Testis (tissue), 3 donors: ENCODE measurements around the gene KIAA1755. TPM values are rescaled to one million over a fixed set of nuclear protein-coding genes. Genes with fewer than 3 reads are reported as not detected.

Source experiments
- DNase-seq: peaks from one replicate; pipeline ENCODE4 v3.0.0-alpha.2; 2019
- H3K27ac ChIP-seq, 2 donors: fragments of 200-600 bp; sonication (generic); one replicate each; pipeline ENCODE4 v1.5.1; 2019
- H3K27me3 ChIP-seq: fragments of 200-600 bp; sonication (generic); one replicate; pipeline ENCODE4 v1.5.1; 2019
- H3K36me3 ChIP-seq: fragments of 200-600 bp; sonication (generic); one replicate; pipeline ENCODE4 v1.5.1; 2017; ENCODE audit warnings: low read depth; ENCODE audit errors: missing control alignments
- H3K4me1 ChIP-seq: fragments of 200-600 bp; sonication (generic); one replicate; pipeline ENCODE4 v1.5.1; 2019
- H3K4me3 ChIP-seq, 2 donors: fragments of 200-600 bp; sonication (generic); one replicate each; pipeline ENCODE4 v1.5.1; 2017 to 2019
- H3K9me3 ChIP-seq: fragments of 200-600 bp; sonication (generic); one replicate; pipeline ENCODE4 v1.5.1; 2017
- POLR2A ChIP-seq: fragments of 450-650 bp; IDR thresholded peaks from one replicate; pipeline ENCODE4 v1.6.1; 2017; ENCODE audit warnings: antibody characterized with exemption, mild to moderate bottlenecking, moderate library complexity
- WGBS, 2 donors: methylation state at CpG; one replicate each; pipeline ENCODE4 v1.1.5; 2018; 5-methylcytosine and 5-hydroxymethylcytosine counted together
- intact Hi-C: fragments of 100-400 bp; cut with DNase I; formaldehyde crosslinking; loops from one replicate; pipeline ENCODE4 v1.15.1; 2023; ENCODE audit warnings: low total_unique reads
- polyA plus RNA-seq: library from polyadenylated mRNA; stranded (reverse); fragments of 350-450 nt; fragmentation: Illumina TruSeq; extraction: RNeasy Lipid Tissue Mini Kit (QIAGEN cat#74804); gene quantifications from one replicate; pipeline ENCODE4 v1.2.3, GENCODE V29; 2014; ENCODE audit warnings: low read depth, low replicate concordance; ENCODE audit not compliant: insufficient read depth
- total RNA-seq, 2 donors: library from RNA; depleted of rRNA; stranded (reverse); fragments of >200 nt; gene quantifications; one replicate each; pipeline ENCODE4 v1.2.3, GENCODE V29; 2016
- TF ChIP-seq, protein P1 (sequence below), 3 experiments: fragments of 450-650 bp in 2 of 3; fragments of 200-600 bp in 1 of 3; sonication (generic) in 1 of 3; IDR thresholded peaks; one replicate each; pipeline ENCODE4 v1.5.1; 2016 to 2019; ENCODE audit warnings: antibody characterized with exemption in 3 of 3, mild to moderate bottlenecking in 2 of 3, moderate library complexity in 1 of 3

Gene KIAA1755
- total and polyA plus RNA-seq, 3 donors from 2014 or later = 5.2 to 9.6 (median 7.6) TPM

DNA sequence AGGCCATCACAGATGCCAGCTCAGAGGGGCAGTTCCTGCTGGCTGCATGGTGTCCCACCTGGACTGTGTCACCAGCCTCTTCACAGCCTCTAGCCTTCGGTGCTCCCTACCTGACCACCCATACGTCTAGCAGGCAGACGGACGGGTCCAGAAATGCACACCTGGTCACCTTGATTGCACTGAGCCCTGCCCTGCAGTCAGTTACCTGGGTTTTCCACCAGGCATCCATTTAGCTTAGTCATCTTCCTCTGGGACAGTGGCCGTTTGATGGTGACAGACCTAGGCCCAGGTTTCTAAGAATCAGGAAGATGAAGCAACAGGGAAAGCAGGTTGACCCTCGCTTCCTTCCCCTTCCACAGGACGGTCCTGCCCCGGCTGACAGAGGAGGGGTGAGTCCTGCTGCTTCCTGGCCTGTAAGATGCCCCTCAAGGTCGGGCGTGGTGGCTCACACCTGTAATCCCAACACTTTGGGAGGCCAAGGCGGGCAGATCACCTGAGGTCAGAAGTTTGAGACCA lies 33.6 kb upstream of the KIAA1755 start:
- Histone ChIP-seq H3K4me3 (no peak overlapping the region), H3K27me3 (no peaks in the 10 kb centered on the region), H3K36me3 (no peaks in the 10 kb centered on the region), H3K4me1 (peaks cover 5% of the 10 kb centered on the region), H3K9me3 (no peaks in the 10 kb centered on the region), H3K27ac (no peak overlapping the region)
- WGBS, 2 donors = 91 to 98% methylated on average over 9 to 11 of the region's 11 CpGs
- no peak for DNase-seq
- TF ChIP-seq, protein P1, sequence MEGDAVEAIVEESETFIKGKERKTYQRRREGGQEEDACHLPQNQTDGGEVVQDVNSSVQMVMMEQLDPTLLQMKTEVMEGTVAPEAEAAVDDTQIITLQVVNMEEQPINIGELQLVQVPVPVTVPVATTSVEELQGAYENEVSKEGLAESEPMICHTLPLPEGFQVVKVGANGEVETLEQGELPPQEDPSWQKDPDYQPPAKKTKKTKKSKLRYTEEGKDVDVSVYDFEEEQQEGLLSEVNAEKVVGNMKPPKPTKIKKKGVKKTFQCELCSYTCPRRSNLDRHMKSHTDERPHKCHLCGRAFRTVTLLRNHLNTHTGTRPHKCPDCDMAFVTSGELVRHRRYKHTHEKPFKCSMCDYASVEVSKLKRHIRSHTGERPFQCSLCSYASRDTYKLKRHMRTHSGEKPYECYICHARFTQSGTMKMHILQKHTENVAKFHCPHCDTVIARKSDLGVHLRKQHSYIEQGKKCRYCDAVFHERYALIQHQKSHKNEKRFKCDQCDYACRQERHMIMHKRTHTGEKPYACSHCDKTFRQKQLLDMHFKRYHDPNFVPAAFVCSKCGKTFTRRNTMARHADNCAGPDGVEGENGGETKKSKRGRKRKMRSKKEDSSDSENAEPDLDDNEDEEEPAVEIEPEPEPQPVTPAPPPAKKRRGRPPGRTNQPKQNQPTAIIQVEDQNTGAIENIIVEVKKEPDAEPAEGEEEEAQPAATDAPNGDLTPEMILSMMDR (IDR thresholded peaks at IDR 0.05) = no peak
- no peak for TF ChIP-seq POLR2A
- intact Hi-C loops = no loop called here

DNA sequence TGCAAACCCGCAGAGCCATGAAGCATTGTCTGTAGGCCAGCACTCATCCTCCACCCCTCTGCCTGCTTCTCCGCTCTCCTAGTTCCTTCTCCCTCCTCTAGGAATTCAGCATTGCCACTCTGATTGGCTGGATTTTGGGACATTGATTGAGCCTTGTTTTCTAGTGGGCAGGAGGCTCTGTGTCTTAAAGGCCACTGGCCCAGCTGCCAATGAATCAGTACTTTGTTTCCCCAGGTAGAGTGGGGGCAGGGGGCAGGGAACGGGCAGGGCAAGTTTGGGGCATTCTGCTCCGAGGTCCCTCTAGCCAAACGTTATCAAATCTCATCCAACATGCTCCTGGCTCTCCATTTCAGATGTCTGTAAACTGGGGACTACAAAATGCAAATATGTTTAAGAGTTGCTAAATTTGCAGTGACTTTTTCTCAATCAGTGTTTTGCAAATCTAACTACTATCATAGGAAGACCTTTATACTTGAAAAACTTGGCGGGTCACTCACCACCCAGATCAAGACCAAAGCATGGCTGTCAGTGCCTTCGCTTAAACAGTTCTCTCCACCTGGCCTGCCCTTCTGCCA lies 33.0 kb upstream of the KIAA1755 start:
- H3K9me3 ChIP-seq = no peaks in the 10 kb centered on the region
- intact Hi-C loops = no loop called here
- no peak for DNase-seq
- 70 to 81% methylated on average over 7 of the region's 7 CpGs for WGBS, 2 donors
- H3K36me3 ChIP-seq = no peaks in the 10 kb centered on the region
- no peak overlapping the region for H3K27ac ChIP-seq
- no peak overlapping the region for H3K4me3 ChIP-seq
- no peak for TF ChIP-seq POLR2A
- TF ChIP-seq, protein P1 (IDR thresholded peaks at IDR 0.05) = no peak
- no peaks in the 10 kb centered on the region for H3K27me3 ChIP-seq
- H3K4me1 ChIP-seq = peaks cover 2% of the 10 kb centered on the region

DNA sequence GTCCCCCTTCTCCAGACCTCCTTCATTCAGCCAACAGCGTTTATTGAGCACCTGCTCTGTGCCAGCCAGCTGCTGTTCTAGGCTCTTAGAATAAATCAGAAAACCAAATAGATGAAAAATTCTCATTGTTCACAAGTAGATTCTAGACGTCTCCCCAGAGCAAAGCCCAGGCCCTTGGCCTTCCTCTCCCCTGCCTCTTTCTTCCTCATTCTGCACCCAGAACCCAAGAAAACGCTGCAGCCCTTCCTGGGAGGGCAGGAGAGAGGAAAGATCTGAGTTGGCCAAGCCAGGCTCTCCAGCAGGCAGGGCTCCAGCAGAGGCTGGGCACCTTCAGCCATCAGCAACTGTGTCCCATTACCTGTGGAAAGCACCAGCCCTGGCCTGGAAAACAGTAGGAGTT lies 31.4 kb upstream of the KIAA1755 start:
- DNase-seq = no peak
- WGBS, 2 donors = 64 to 78% methylated on average over 3 of the region's 3 CpGs
- TF ChIP-seq, protein P1 (IDR thresholded peaks at IDR 0.05) = no peak
- no peak for TF ChIP-seq POLR2A
- H3K27me3 ChIP-seq = no peaks in the 10 kb centered on the region
- no peak overlapping the region for H3K27ac ChIP-seq
- intact Hi-C loops = no loop called here
- H3K4me1 ChIP-seq = peaks cover 9% of the 10 kb centered on the region
- no peaks in the 10 kb centered on the region for H3K9me3 ChIP-seq
- no peaks in the 10 kb centered on the region for H3K36me3 ChIP-seq
- no peak overlapping the region for H3K4me3 ChIP-seq

DNA sequence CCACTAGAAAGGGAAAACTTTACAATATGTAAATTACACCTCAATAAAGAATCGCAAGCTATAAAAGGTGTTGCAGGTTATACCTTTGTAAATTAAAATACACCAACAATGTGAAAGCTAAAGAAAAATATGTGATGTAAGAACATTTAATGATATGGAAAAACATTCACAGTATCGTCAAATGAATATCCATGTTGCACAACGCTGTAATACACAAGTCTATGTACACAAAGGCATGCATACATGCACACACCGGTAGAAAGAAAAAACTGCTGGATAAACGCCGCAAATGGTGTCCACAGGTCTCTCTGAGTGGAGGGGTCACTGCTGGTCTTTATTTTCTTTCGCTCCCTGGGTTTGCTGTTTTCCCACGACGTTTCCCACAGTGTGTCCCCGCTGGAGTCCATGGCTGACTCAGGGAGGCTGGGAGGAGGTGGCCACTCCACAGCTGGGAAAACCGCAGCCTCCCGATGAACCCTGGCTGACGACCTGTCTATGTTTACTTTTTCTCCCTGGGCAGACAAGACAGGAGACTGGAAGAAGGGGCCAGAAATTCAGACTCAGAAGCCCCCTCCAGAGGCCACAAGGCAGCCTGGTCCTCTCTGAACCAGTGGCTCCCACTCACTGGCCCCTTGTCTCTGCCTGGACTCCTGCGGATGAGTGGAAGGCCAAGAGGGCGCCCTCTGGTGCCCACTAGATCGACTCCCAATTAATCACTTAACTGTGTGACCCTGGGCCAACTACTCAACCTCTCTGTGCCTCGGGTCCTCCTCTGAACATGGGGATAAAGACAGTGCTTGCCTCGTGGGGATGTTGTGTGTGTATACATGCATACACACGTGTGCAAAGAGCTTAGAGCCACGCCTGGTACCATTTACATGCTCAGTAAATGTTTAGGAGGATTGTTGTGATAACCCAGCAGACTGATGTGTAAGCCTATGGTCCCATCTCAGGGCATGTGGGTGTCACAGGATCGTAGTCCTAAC lies 30.6 kb upstream of the KIAA1755 start:
- no peaks in the 10 kb centered on the region for H3K36me3 ChIP-seq
- peaks cover 14% of the 10 kb centered on the region for H3K4me1 ChIP-seq
- H3K4me3 ChIP-seq = no peak overlapping the region
- no peak for DNase-seq
- TF ChIP-seq POLR2A = no peak
- TF ChIP-seq, protein P1 (IDR thresholded peaks at IDR 0.05) = no peak
- H3K9me3 ChIP-seq = no peaks in the 10 kb centered on the region
- intact Hi-C loops = no loop called here
- H3K27ac ChIP-seq = no peak overlapping the region
- no peaks in the 10 kb centered on the region for H3K27me3 ChIP-seq
- WGBS, 2 donors = 64 to 73% methylated on average over 19 to 21 of the region's 21 CpGs
